Body of pancreas (tissue), 4 donors: ENCODE measurements around the gene EXOSC2.

Experiments
- POLR2A ChIP-seq, 3 donors: fragments of 450-650 bp; IDR thresholded peaks; one replicate each; pipeline ENCODE4 v1.6.1; 2016; ENCODE audit warnings: antibody characterized with exemption in 3 of 3, mild to moderate bottlenecking in 2 of 3
- TF ChIP-seq, protein P1 (sequence below), 7 experiments: fragments of 450-650 bp in 4 of 7; fragments of 200-600 bp in 3 of 7; sonication (generic) in 3 of 7; IDR thresholded peaks; one replicate each; pipeline ENCODE4 v1.5.1; 2016 to 2019; ENCODE audit warnings: antibody characterized with exemption in 7 of 7

DNA sequence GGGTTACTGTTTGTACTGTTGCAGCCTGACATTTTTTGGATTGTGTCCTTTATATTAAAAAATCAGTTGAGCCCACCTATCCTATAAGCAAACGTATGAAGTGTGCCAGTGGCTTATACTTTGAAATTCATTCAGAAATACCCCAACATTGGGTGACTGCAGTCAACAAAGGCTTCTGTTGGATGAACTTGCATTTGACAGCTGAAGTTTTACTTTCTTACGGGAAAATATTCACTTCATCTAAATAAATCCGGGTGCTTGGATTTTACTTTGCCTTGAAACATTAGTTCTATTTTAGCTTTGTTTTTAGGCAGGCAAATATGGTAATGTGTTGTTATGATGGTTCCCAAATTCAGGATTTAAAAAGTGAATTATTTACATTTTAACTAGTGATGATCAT, 21.7 kb downstream of the EXOSC2 start:
- TF ChIP-seq, protein P1, sequence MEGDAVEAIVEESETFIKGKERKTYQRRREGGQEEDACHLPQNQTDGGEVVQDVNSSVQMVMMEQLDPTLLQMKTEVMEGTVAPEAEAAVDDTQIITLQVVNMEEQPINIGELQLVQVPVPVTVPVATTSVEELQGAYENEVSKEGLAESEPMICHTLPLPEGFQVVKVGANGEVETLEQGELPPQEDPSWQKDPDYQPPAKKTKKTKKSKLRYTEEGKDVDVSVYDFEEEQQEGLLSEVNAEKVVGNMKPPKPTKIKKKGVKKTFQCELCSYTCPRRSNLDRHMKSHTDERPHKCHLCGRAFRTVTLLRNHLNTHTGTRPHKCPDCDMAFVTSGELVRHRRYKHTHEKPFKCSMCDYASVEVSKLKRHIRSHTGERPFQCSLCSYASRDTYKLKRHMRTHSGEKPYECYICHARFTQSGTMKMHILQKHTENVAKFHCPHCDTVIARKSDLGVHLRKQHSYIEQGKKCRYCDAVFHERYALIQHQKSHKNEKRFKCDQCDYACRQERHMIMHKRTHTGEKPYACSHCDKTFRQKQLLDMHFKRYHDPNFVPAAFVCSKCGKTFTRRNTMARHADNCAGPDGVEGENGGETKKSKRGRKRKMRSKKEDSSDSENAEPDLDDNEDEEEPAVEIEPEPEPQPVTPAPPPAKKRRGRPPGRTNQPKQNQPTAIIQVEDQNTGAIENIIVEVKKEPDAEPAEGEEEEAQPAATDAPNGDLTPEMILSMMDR (IDR thresholded peaks at IDR 0.05) = no peak
- no peak for TF ChIP-seq POLR2A (IDR thresholded peaks at IDR 0.05)
